Effector memory CD8-positive, alpha-beta T cell (primary cell): ENCODE results near the gene ATP13A1.

Experiments
- ATAC-seq: fragments of 150-1000 bp; cut with Tn5 transposase; replicated peaks from 2 replicates; pipeline ENCODE4 v1.10.0; 2021; ENCODE audit warnings: mild to moderate bottlenecking, moderate library complexity
- DNase-seq, 3 experiments: peaks; one replicate each; pipeline ENCODE4 v3.0.0; 2021
- H3K27ac Mint-ChIP-seq, 2 donors: one replicate each; pipeline ENCODE4 v1.8.0; 2022; ENCODE audit warnings: mild to moderate bottlenecking in 2 of 2, mixed read lengths in 2 of 2, moderate library complexity in 2 of 2
- H3K27me3 Mint-ChIP-seq, 2 donors: one replicate each; pipeline ENCODE4 v1.8.0; 2022; ENCODE audit warnings: mixed read lengths in 2 of 2
- H3K36me3 Mint-ChIP-seq: one replicate; pipeline ENCODE4 v1.8.0; 2022; ENCODE audit warnings: mild to moderate bottlenecking, moderate library complexity, mixed read lengths; ENCODE audit not compliant: insufficient read depth
- H3K4me1 Mint-ChIP-seq, 2 donors: one replicate each; pipeline ENCODE4 v1.8.0; 2022; ENCODE audit warnings: low read depth in 2 of 2, mixed read lengths in 2 of 2
- H3K4me3 Mint-ChIP-seq, 2 donors: one replicate each; pipeline ENCODE4 v1.8.0; 2022; ENCODE audit warnings: mild to moderate bottlenecking in 2 of 2, mixed read lengths in 2 of 2, moderate library complexity in 2 of 2
- H3K9me3 Mint-ChIP-seq, 2 donors: one replicate each; pipeline ENCODE4 v1.8.0; 2022; ENCODE audit warnings: mixed read lengths in 2 of 2

ATP13A1 gene

DNA sequence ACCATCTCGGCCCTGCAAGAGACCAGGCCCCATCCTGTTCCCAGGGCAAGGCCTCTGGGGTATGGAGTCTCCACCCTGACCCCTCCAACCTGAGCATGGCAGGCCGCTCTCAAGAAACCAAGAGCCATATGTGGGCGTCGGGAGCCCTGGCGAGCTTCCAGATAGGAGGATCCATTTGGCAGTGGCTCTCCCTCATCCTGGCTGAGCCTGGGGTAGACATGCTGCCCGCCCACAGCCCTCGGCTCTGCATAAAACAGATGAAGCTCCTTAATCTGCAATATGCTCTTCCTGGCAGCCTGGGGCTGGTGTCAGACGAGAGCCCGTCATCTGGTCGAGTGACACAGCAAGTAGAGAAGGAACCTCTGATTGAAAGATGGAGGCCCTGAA lies 6.1 kb downstream of the ATP13A1 start:
- no peaks in the 10 kb centered on the region for H3K27me3 Mint-ChIP-seq
- H3K4me3 Mint-ChIP-seq = no peak overlapping the region
- DNase-seq = no peak
- H3K36me3 Mint-ChIP-seq = peaks cover 71% of the 10 kb centered on the region
- ATAC-seq = no peak
- H3K9me3 Mint-ChIP-seq = no peaks in the 10 kb centered on the region
- peaks cover 19 to 21% of the 10 kb centered on the region in 2 donors for H3K4me1 Mint-ChIP-seq
- no peak overlapping the region for H3K27ac Mint-ChIP-seq

- peak overlapping the region in 1 of 2 donors; percentile 22 for H3K27ac Mint-ChIP-seq
- H3K36me3 Mint-ChIP-seq = peaks cover 71% of the 10 kb centered on the region
- no peak overlapping the region for H3K4me3 Mint-ChIP-seq
- ATAC-seq (no peak), DNase-seq (no peak)
- H3K27me3 Mint-ChIP-seq = no peaks in the 10 kb centered on the region
- peaks cover 13 to 15% of the 10 kb centered on the region in 2 donors for H3K4me1 Mint-ChIP-seq
- H3K9me3 Mint-ChIP-seq = no peaks in the 10 kb centered on the region
Observed at GRCh38 chr19:19656451-19657396, 6.8 kb downstream of the ATP13A1 start.

- no peaks in the 10 kb centered on the region for H3K9me3 Mint-ChIP-seq
- no peaks in the 10 kb centered on the region for H3K27me3 Mint-ChIP-seq
- H3K4me3 Mint-ChIP-seq = no peak overlapping the region
- DNase-seq = no peak
- no peak overlapping the region for H3K27ac Mint-ChIP-seq
- H3K4me1 Mint-ChIP-seq = peaks cover 4 to 5% of the 10 kb centered on the region in 2 donors
- peaks cover 70% of the 10 kb centered on the region for H3K36me3 Mint-ChIP-seq
- ATAC-seq = no peak
Observed at GRCh38 chr19:19655641-19656343, 7.7 kb downstream of the ATP13A1 start.

- no peaks in the 10 kb centered on the region for H3K27me3 Mint-ChIP-seq
- H3K9me3 Mint-ChIP-seq = no peaks in the 10 kb centered on the region
- H3K4me3 Mint-ChIP-seq = no peak overlapping the region
- DNase-seq (no peak), ATAC-seq (no peak)
- H3K4me1 Mint-ChIP-seq = peaks cover 5% of the 10 kb centered on the region in 2 donors
- peak overlapping the region in 1 of 2 donors; percentile 66 for H3K27ac Mint-ChIP-seq
- H3K36me3 Mint-ChIP-seq = peaks cover 64% of the 10 kb centered on the region
Observed at GRCh38 chr19:19655051-19655594, 8.4 kb downstream of the ATP13A1 start.

DNA sequence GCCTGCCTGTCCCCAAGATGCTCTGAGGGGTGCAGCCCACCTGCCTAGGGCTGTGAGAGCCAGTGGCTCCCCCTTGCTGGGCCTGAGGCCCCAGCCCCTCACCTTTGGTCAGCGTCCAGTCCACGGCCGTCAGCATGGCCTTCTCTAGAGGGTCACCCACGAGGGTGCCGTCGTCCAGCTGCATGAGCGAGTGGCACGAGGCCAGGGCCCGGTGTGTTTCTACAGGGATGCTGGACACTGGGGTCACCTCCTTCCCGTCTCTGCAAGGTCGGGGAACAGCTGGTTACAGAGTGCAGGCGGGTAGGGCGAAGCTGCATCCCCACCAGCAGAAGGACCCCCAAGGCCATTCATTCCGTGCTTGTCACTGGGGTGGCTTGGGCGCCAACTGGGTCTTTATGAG lies 9.0 kb downstream of the ATP13A1 start:
- peaks cover 4 to 5% of the 10 kb centered on the region in 2 donors for H3K4me1 Mint-ChIP-seq
- DNase-seq (no peak), ATAC-seq (no peak)
- peaks cover 57% of the 10 kb centered on the region for H3K36me3 Mint-ChIP-seq
- peak overlapping the region in 1 of 2 donors; percentile 66 for H3K27ac Mint-ChIP-seq
- no peaks in the 10 kb centered on the region for H3K27me3 Mint-ChIP-seq
- no peaks in the 10 kb centered on the region for H3K9me3 Mint-ChIP-seq
- H3K4me3 Mint-ChIP-seq = no peak overlapping the region

GRCh38 chr19:19653597-19654147 lies 9.8 kb downstream of the ATP13A1 start:
- Mint-ChIP-seq H3K27me3 (no peaks in the 10 kb centered on the region), H3K4me3 (no peak overlapping the region), H3K36me3 (peaks cover 52% of the 10 kb centered on the region), H3K4me1 (peaks cover 5 to 6% of the 10 kb centered on the region in 2 donors), H3K27ac (no peak overlapping the region), H3K9me3 (no peaks in the 10 kb centered on the region)
- DNase-seq = no peak
- ATAC-seq = no peak

GRCh38 chr19:19652482-19653295 lies 10.8 kb downstream of the ATP13A1 start:
- Mint-ChIP-seq H3K27me3 (no peaks in the 10 kb centered on the region), H3K4me3 (no peak overlapping the region), H3K36me3 (peaks cover 50% of the 10 kb centered on the region), H3K4me1 (peaks cover 5 to 6% of the 10 kb centered on the region in 2 donors), H3K9me3 (no peaks in the 10 kb centered on the region), H3K27ac (peak overlapping the region in 1 of 2 donors; percentile 70)
- no peak for ATAC-seq
- DNase-seq = no peak

- DNase-seq (no peak), ATAC-seq (no peak)
- Mint-ChIP-seq H3K9me3 (no peaks in the 10 kb centered on the region), H3K4me3 (no peak overlapping the region), H3K36me3 (peaks cover 38% of the 10 kb centered on the region), H3K27me3 (no peaks in the 10 kb centered on the region), H3K4me1 (peaks cover 5 to 6% of the 10 kb centered on the region in 2 donors), H3K27ac (peak overlapping the region in 1 of 2 donors; percentile 83)
Observed at GRCh38 chr19:19651076-19651475, 12.4 kb downstream of the ATP13A1 start.

DNA sequence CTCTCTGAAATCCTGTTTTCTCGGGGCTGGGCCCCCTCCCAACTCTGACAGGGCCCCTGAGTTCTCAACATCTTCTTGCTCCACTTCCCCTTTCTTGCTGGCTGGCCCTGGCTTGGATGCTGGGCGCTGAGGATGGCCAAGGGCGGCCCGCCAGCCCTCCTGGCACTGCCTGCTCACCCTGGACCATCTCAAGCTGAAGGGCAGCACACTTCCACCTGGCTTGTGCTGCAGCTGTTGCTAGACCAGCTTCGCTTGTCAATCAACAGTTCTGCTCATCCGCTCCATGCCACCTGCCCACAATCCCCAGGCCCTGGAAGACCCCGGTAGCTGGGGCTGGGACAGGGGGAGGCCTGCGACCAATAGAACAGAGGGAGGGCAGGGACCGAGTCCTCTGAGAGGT lies 13.1 kb downstream of the ATP13A1 start:
- H3K36me3 Mint-ChIP-seq = peaks cover 38% of the 10 kb centered on the region
- peak overlapping the region in 1 of 2 donors; percentile 83 for H3K27ac Mint-ChIP-seq
- ATAC-seq (no peak), DNase-seq (no peak)
- H3K4me1 Mint-ChIP-seq = peaks cover 5 to 6% of the 10 kb centered on the region in 2 donors
- H3K9me3 Mint-ChIP-seq = no peaks in the 10 kb centered on the region
- H3K4me3 Mint-ChIP-seq = no peak overlapping the region
- no peaks in the 10 kb centered on the region for H3K27me3 Mint-ChIP-seq

DNA sequence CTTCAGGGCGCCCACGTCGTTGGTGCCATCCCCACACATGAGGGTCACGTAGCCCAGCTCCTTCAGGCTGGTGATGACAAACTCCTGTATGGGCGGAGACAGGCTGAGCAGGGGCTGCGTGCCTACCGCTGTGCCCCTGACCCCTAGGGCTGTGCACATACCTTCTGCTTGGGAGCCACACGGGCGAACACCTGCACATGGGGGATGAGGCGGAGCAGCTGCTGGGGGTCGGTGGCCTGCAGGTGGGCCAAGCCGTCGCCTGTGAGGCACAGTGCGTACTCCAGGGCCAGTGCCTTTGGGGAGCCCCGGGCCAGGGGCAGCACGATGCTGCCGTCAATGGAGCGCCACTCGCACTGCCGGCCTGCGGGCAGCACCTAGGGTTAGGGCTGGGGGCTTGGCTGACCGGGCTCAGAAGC lies 13.9 kb downstream of the ATP13A1 start:
- Mint-ChIP-seq H3K4me1 (peaks cover 5 to 6% of the 10 kb centered on the region in 2 donors), H3K4me3 (no peak overlapping the region), H3K36me3 (peaks cover 35% of the 10 kb centered on the region), H3K9me3 (no peaks in the 10 kb centered on the region), H3K27me3 (no peaks in the 10 kb centered on the region), H3K27ac (no peak overlapping the region)
- ATAC-seq = no peak
- DNase-seq = no peak

DNA sequence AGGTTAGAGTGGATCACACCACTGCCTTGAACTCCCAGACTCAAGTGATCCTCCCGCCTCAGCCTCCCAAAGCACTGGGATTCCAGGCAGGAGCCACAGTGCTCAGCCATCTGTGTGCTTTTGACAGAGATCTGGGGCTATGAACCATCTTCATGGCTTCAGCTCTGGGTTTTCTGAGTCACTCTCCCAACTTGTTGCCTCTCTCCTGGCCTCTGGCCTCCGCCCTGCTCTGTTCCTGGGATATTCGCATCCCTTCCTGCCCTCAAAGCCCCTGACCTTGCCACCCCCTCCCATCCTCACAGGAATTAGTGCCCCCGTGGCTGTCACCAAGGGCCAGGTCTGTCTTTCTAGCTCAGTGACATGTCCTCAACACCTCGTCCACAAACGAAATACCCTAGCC lies 14.3 kb downstream of the ATP13A1 start:
- H3K9me3 Mint-ChIP-seq = no peaks in the 10 kb centered on the region
- H3K4me3 Mint-ChIP-seq = no peak overlapping the region
- H3K4me1 Mint-ChIP-seq = peaks cover 3 to 5% of the 10 kb centered on the region in 2 donors
- no peak for ATAC-seq
- no peak overlapping the region for H3K27ac Mint-ChIP-seq
- DNase-seq = no peak
- H3K27me3 Mint-ChIP-seq = no peaks in the 10 kb centered on the region
- H3K36me3 Mint-ChIP-seq = peaks cover 32% of the 10 kb centered on the region

GRCh38 chr19:19647037-19647835 lies 16.2 kb downstream of the ATP13A1 start:
- Mint-ChIP-seq H3K4me3 (no peak overlapping the region), H3K36me3 (peaks cover 32% of the 10 kb centered on the region), H3K4me1 (peaks cover 13 to 14% of the 10 kb centered on the region in 2 donors), H3K27ac (no peak overlapping the region), H3K9me3 (no peaks in the 10 kb centered on the region), H3K27me3 (no peaks in the 10 kb centered on the region)
- DNase-seq = no peak
- no peak for ATAC-seq
